GM20000 (cell line): ENCODE measurements around the gene PRSS27.

Source experiments
- DNase-seq: peaks from one replicate; pipeline ENCODE4 v3.0.0; 2012; ENCODE audit warnings: low spot score
- TF ChIP-seq, protein P1 (sequence below): IDR thresholded peaks from 2 replicates; pipeline ENCODE4 v1.5.1; 2012; ENCODE audit warnings: mild to moderate bottlenecking, control low read depth; ENCODE audit errors: extremely low read depth, missing control alignments

Gene PRSS27

DNA sequence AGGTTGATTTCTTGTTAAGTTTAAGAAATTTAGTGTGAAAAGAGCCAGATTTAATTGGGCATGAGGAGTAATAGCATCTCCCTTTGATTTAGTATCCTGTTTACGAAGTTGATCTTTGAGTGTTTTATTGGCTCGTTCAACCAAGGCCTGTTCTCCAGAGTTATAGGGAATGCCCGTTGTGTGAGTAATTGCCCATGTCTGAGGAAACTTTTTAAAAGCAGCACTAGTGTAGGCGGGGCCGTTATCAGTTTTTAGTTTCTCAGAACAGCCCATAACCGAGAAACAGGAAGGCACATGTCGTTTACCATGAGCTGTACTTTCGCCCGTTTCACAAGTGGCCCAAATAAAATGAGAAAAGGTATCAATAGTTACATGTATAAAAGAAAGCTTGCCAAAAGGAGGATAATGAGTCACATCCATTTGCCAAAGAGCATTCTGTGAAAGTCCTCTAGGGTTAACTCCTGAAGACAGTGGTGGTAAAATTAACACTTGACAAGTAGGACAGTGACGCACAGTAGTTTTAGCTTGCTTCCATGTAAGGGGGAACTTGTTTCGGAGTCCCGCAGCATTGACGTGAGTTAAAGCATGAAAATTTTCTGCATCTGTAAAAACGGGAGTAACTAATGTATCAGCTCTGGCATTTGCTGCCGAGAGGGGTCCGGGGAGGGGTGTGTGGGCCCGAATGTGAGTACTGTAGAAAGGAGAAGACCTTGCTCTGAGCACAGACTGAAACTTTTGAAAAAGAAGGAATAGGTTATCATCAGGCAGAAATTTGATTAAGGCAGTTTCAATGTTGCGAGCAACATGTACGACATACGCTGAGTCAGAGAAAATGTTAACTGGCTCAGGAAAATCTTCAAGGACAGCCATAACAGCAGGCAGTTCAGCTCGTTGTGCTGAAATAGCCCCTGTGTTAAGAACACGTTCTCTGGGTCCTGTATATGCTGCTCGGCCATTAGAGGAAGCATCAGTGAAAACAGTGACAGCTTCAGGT is 56.2 kb downstream of the PRSS27 start:
- TF ChIP-seq, protein P1, sequence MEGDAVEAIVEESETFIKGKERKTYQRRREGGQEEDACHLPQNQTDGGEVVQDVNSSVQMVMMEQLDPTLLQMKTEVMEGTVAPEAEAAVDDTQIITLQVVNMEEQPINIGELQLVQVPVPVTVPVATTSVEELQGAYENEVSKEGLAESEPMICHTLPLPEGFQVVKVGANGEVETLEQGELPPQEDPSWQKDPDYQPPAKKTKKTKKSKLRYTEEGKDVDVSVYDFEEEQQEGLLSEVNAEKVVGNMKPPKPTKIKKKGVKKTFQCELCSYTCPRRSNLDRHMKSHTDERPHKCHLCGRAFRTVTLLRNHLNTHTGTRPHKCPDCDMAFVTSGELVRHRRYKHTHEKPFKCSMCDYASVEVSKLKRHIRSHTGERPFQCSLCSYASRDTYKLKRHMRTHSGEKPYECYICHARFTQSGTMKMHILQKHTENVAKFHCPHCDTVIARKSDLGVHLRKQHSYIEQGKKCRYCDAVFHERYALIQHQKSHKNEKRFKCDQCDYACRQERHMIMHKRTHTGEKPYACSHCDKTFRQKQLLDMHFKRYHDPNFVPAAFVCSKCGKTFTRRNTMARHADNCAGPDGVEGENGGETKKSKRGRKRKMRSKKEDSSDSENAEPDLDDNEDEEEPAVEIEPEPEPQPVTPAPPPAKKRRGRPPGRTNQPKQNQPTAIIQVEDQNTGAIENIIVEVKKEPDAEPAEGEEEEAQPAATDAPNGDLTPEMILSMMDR = no peak
- no peak for DNase-seq
